Tibial nerve (tissue), 4 donors: ENCODE data around the gene CTDSPL. TPM values are rescaled to one million over a fixed set of nuclear protein-coding genes. Genes with fewer than 3 reads are reported as not detected.

Source experiments
- DNase-seq, 2 donors: peaks; one replicate each; pipeline ENCODE4 v3.0.0-alpha.2; 2019; ENCODE audit warnings: low spot score in 2 of 2
- H3K27ac ChIP-seq, 4 donors: fragments of 200-600 bp; sonication (generic) in 3 of 4; one replicate each; pipeline ENCODE4 v1.5.1; 2017 to 2019; ENCODE audit warnings: mild to moderate bottlenecking in 1 of 4
- H3K27me3 ChIP-seq, 2 donors: fragments of 200-600 bp; sonication (generic) in 1 of 2; one replicate each; pipeline versions ENCODE4 v1.5.1 to v1.6.0; 2017 to 2019
- H3K36me3 ChIP-seq, 3 donors: fragments of 200-600 bp; sonication (generic); one replicate each; pipeline ENCODE4 v1.5.1; 2018 to 2019
- H3K4me1 ChIP-seq, 4 donors: fragments of 200-600 bp; sonication (generic) in 3 of 4; one replicate each; pipeline ENCODE4 v1.5.1; 2017 to 2019
- H3K4me3 ChIP-seq, 4 donors: fragments of 200-600 bp; sonication (generic) in 3 of 4; one replicate each; pipeline ENCODE4 v1.5.1; 2017 to 2019; ENCODE audit warnings: mild to moderate bottlenecking in 1 of 4, moderate library complexity in 1 of 4
- H3K9me3 ChIP-seq, 4 donors: fragments of 200-600 bp; sonication (generic) in 3 of 4; one replicate each; pipeline ENCODE4 v1.5.1; 2017 to 2019
- CTCF ChIP-seq, 5 experiments: fragments of 200-600 bp in 3 of 5; fragments of 450-650 bp in 2 of 5; sonication (generic) in 3 of 5; IDR thresholded peaks; one replicate each; pipeline ENCODE4 v1.5.1; 2016 to 2019; ENCODE audit warnings: antibody characterized with exemption in 5 of 5, mild to moderate bottlenecking in 3 of 5, moderate library complexity in 2 of 5
- EP300 ChIP-seq, 2 donors: sonication (generic); formaldehyde crosslinking; IDR thresholded peaks; one replicate each; pipeline ENCODE4 v1.6.1; 2017; ENCODE audit warnings: antibody characterized with exemption in 2 of 2, mild to moderate bottlenecking in 1 of 2
- POLR2A ChIP-seq, 2 donors: fragments of 450-650 bp; IDR thresholded peaks; one replicate each; pipeline ENCODE4 v1.6.1; 2017; ENCODE audit warnings: antibody characterized with exemption in 2 of 2, mild to moderate bottlenecking in 2 of 2, moderate library complexity in 2 of 2
- WGBS, 2 donors: methylation state at CpG; one replicate each; pipeline ENCODE4 v1.1.5; 2018; 5-methylcytosine and 5-hydroxymethylcytosine counted together
- total RNA-seq, 4 donors: library from RNA; depleted of rRNA; stranded (reverse); fragments of >200 nt; gene quantifications; one replicate each; pipeline ENCODE4 v1.1.0, GENCODE V29; 2016

The CTDSPL gene
- total RNA-seq, 4 donors from 2014 or later, result 31.8 to 87.0 (median 49.0) TPM

GRCh38 chr3:38022301-38022700 lies 160.6 kb downstream of the CTDSPL start:
- Histone ChIP-seq H3K4me1 (peaks cover 0 to 45% (median 13%) of the 10 kb centered on the region in 4 donors), H3K9me3 (no peaks in the 10 kb centered on the region), H3K4me3 (no peak overlapping the region), H3K27ac (peak overlapping the region in 1 of 4 donors; percentile 43), H3K36me3 (peaks cover 0 to 33% (median 2%) of the 10 kb centered on the region in 3 donors), H3K27me3 (no peaks in the 10 kb centered on the region)
- TF ChIP-seq EP300 (IDR thresholded peaks at IDR 0.05) (no peak), POLR2A (IDR thresholded peaks at IDR 0.05) (no peak), CTCF (IDR thresholded peaks at IDR 0.05) (no peak)
- no peak for DNase-seq
- 70 to 87% methylated on average over 3 of the region's 3 CpGs for WGBS, 2 donors

DNA sequence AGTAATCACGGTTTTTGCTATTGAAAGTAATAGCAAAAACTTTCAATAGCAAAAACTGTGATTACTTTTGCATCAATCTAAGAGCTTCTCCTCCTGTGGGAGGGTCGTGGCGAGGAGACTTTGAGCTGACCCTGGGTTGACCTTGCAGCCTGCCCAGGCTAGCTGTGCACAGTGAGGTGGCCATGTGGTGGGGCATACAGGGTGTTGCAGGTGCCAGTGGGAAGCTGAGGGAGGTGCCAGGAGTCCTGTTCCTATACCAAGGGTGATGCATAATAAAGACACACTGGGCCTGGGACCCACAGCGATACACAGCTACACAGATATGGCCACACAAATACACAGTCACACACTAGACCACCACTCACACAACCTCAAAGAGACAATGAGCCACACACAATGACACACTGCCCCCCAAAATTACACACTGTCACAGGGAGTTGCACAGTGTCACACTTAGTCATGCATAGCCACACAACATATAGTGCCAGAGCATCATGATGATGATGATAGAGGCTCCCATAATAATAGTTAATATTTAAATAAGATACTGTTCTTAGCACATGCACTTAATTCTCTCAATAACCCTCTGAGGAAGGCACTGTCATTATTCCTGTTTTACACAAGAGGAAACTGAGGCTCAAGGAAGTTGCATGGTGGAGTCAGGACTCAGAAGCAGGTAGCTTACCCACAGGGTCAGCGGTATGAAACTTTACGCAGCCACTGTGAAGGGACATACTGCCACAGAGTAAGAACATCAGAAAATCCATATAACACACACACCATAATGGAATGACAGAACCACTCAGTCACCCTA lies 161.4 kb downstream of the CTDSPL start:
- peak overlapping the region in 3 of 4 donors; percentile 95 to 99 (median 99) for H3K27ac ChIP-seq
- H3K36me3 ChIP-seq, result peaks cover 0 to 25% (median 0%) of the 10 kb centered on the region in 3 donors
- no peak for DNase-seq
- WGBS, 2 donors, result 75 to 80% methylated on average over 6 of the region's 6 CpGs
- peaks cover 0 to 52% (median 14%) of the 10 kb centered on the region in 4 donors for H3K4me1 ChIP-seq
- no peaks in the 10 kb centered on the region for H3K9me3 ChIP-seq
- H3K27me3 ChIP-seq, result no peaks in the 10 kb centered on the region
- TF ChIP-seq CTCF (IDR thresholded peaks at IDR 0.05) (no peak), EP300 (IDR thresholded peaks at IDR 0.05) (no peak), POLR2A (IDR thresholded peaks at IDR 0.05) (no peak)
- peak overlapping the region in 1 of 4 donors; percentile 56 for H3K4me3 ChIP-seq

DNA sequence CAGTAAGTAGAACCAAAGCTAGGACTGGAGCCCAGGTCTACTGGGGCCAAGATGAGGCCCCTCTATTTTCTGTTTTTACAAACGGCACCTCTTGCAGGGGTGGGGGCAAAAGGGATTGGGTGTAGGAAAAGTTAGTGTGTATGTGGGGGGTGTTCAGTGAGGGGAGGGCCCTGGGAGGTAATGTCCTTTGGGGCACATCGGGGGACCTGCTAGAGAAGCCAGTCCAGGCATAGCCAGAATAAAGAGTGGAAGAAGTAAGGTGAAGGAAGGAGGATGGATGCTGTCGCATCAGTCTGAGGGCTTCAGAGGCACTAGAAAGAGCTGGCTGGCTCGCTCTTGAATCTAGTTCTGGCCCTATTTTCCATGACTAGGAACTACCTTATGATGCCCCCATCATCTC lies 165.2 kb downstream of the CTDSPL start:
- Histone ChIP-seq H3K4me1 (peaks cover 0 to 83% (median 29%) of the 10 kb centered on the region in 4 donors), H3K36me3 (no peaks in the 10 kb centered on the region), H3K4me3 (no peak overlapping the region), H3K9me3 (no peaks in the 10 kb centered on the region), H3K27ac (peak overlapping the region in 2 of 4 donors; percentile 99), H3K27me3 (no peaks in the 10 kb centered on the region)
- WGBS, 2 donors, result 87% methylated on average over 4 of the region's 4 CpGs
- TF ChIP-seq EP300 (IDR thresholded peaks at IDR 0.05) (no peak), POLR2A (IDR thresholded peaks at IDR 0.05) (no peak), CTCF (IDR thresholded peaks at IDR 0.05) (no peak)
- DNase-seq, result no peak

DNA sequence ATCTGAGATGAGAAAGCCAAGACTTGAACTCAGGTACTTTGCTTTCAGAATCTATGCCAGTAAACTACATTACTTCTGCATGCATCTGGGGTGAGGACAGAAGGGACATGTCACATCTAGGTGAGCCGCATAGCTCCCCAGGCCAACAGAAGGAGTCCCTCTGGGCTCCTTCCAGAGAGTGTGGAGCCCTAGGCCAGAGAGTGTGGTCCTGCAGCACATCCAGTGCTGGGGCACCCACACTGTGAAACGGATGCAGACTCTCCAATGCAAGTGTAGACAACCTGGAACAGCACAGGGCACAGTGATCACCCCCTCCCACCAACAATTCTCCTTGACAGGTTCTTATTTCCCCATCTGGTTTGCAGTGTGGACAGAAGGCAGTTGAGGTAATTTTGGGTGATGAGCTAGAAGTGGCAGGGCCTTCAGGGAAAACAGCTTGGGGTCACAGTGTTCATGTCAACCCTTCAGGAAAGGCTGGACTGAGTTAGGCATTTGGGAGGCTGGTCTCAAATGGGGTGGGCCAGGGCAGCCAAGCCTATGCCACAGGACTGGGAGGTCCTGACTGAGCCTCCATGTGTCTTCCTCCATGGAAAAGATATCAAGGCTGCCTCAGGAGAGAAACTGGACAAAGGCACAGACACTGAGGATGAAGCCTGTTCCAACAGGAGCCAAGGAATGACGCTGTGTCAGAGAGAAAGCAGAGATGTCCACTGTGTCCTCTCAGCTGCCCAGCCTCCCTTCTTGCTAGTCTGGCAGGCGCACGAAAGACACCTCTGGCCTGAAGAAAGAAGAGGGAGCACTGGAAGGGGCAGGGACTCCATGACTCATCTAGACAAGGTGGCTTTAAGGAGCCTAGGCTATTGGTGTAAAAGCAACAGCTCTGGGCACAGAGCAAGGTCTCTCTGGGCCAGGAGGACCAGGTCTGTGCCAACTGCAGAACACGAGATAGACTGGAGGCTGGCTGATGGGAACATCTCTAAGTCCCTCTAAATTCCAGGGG lies 166.1 kb downstream of the CTDSPL start:
- no peak for DNase-seq
- H3K9me3 ChIP-seq, result no peaks in the 10 kb centered on the region
- H3K36me3 ChIP-seq, result no peaks in the 10 kb centered on the region
- no peak for TF ChIP-seq CTCF (IDR thresholded peaks at IDR 0.05)
- no peak for TF ChIP-seq POLR2A (IDR thresholded peaks at IDR 0.05)
- TF ChIP-seq EP300 (IDR thresholded peaks at IDR 0.05), result no peak
- H3K27me3 ChIP-seq, result no peaks in the 10 kb centered on the region
- H3K4me3 ChIP-seq, result peak overlapping the region in 1 of 4 donors; percentile 94
- peaks cover 0 to 77% (median 29%) of the 10 kb centered on the region in 4 donors for H3K4me1 ChIP-seq
- 90 to 92% methylated on average over 6 of the region's 6 CpGs for WGBS, 2 donors
- H3K27ac ChIP-seq, result peak overlapping the region in 3 of 4 donors; percentile 81 to 99 (median 97)
